Measurements from ENCODE around the gene IGSF23. TPM values are rescaled to one million over a fixed set of nuclear protein-coding genes. Genes with fewer than 3 reads are reported as not detected.
"Not testable (repeated sequence)": the region's sequence is repeated elsewhere in the genome, so short reads cannot be mapped to it uniquely, and the experiment has no call there.

IGSF23 gene
- total RNA-seq, 1 donor from 2014 or later, result 0.13 TPM

DNA sequence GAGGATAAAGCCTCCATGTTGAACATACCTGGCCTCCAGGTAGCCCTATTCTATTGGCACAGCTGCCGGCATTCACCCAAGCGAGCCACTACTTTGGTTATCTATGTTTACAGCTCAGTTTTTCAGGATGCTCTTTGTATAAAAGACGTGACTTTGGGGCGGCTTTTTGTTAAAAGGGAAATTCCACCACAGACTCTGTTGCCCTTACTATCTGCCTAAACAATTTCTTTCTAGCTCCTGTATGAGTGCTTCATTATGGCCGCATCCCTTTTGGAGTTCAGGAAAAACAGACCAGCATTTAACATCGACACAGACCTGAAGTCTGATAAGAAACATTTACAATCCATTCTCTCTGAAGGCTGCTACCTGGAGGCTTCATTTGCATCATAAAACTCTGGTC, 9.1 kb upstream of the IGSF23 start:
- no peak for DNase-seq (ENCODE audit: low read depth)
- Histone ChIP-seq H3K4me3 (ENCODE audit: low read depth, low read length) (no peak overlapping the region), H3K36me3 (ENCODE audit: control insufficient read depth, insufficient read depth, low read length) (no peaks in the 10 kb centered on the region), H3K27me3 (ENCODE audit: control insufficient read depth, insufficient read depth, low read length) (no peaks in the 10 kb centered on the region)
- TF ChIP-seq, protein P1, sequence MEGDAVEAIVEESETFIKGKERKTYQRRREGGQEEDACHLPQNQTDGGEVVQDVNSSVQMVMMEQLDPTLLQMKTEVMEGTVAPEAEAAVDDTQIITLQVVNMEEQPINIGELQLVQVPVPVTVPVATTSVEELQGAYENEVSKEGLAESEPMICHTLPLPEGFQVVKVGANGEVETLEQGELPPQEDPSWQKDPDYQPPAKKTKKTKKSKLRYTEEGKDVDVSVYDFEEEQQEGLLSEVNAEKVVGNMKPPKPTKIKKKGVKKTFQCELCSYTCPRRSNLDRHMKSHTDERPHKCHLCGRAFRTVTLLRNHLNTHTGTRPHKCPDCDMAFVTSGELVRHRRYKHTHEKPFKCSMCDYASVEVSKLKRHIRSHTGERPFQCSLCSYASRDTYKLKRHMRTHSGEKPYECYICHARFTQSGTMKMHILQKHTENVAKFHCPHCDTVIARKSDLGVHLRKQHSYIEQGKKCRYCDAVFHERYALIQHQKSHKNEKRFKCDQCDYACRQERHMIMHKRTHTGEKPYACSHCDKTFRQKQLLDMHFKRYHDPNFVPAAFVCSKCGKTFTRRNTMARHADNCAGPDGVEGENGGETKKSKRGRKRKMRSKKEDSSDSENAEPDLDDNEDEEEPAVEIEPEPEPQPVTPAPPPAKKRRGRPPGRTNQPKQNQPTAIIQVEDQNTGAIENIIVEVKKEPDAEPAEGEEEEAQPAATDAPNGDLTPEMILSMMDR (IDR thresholded peaks at IDR 0.05; ENCODE audit: insufficient read depth, low read length, poor library complexity, severe bottlenecking), result no peak

- no peak overlapping the region for H3K4me3 ChIP-seq (ENCODE audit: low read depth, low read length)
- TF ChIP-seq, protein P1 (IDR thresholded peaks at IDR 0.05; ENCODE audit: insufficient read depth, low read length, poor library complexity, severe bottlenecking), result no peak
- H3K36me3 ChIP-seq (ENCODE audit: control insufficient read depth, insufficient read depth, low read length), result no peaks in the 10 kb centered on the region
- no peak for DNase-seq (ENCODE audit: low read depth)
- H3K27me3 ChIP-seq (ENCODE audit: control insufficient read depth, insufficient read depth, low read length), result no peaks in the 10 kb centered on the region
Measured at GRCh38 chr19:44605547-44605946, 7.8 kb upstream of the IGSF23 start.

- DNase-seq (ENCODE audit: low read depth), result no peak
- TF ChIP-seq, protein P1 (IDR thresholded peaks at IDR 0.05; ENCODE audit: insufficient read depth, low read length, poor library complexity, severe bottlenecking), result no peak
Measured at GRCh38 chr19:44607049-44607448, 6.3 kb upstream of the IGSF23 start.

GRCh38 chr19:44607917-44608316, 5.4 kb upstream of the IGSF23 start:
- Histone ChIP-seq H3K27me3 (ENCODE audit: control insufficient read depth, insufficient read depth, low read length) (no peaks in the 10 kb centered on the region), H3K4me3 (ENCODE audit: low read depth, low read length) (no peak overlapping the region), H3K36me3 (ENCODE audit: control insufficient read depth, insufficient read depth, low read length) (no peaks in the 10 kb centered on the region)
- DNase-seq (ENCODE audit: low read depth), result no peak
- TF ChIP-seq, protein P1 (IDR thresholded peaks at IDR 0.05; ENCODE audit: insufficient read depth, low read length, poor library complexity, severe bottlenecking), result no peak

More at GRCh38 chr19:44607049-44607448, 6.3 kb upstream of the IGSF23 start:
- Histone ChIP-seq H3K4me3 (ENCODE audit: low read depth, low read length) (no peak overlapping the region), H3K36me3 (ENCODE audit: control insufficient read depth, insufficient read depth, low read length) (no peaks in the 10 kb centered on the region), H3K27me3 (ENCODE audit: control insufficient read depth, insufficient read depth, low read length) (no peaks in the 10 kb centered on the region)

- Histone ChIP-seq H3K27me3 (ENCODE audit: control insufficient read depth, insufficient read depth, low read length) (no peaks in the 10 kb centered on the region), H3K4me3 (ENCODE audit: low read depth, low read length) (no peak overlapping the region), H3K36me3 (ENCODE audit: control insufficient read depth, insufficient read depth, low read length) (no peaks in the 10 kb centered on the region)
- no peak for DNase-seq (ENCODE audit: low read depth)
- TF ChIP-seq, protein P1 (IDR thresholded peaks at IDR 0.05; ENCODE audit: insufficient read depth, low read length, poor library complexity, severe bottlenecking), result no peak
Measured at GRCh38 chr19:44608391-44608821, 5.0 kb upstream of the IGSF23 start.

GRCh38 chr19:44609219-44609618, 4.1 kb upstream of the IGSF23 start:
- TF ChIP-seq, protein P1 (IDR thresholded peaks at IDR 0.05; ENCODE audit: insufficient read depth, low read length, poor library complexity, severe bottlenecking), result no peak
- H3K36me3 ChIP-seq (ENCODE audit: control insufficient read depth, insufficient read depth, low read length), result no peaks in the 10 kb centered on the region
- no peak for DNase-seq (ENCODE audit: low read depth)
- H3K27me3 ChIP-seq (ENCODE audit: control insufficient read depth, insufficient read depth, low read length), result no peaks in the 10 kb centered on the region
- no peak overlapping the region for H3K4me3 ChIP-seq (ENCODE audit: low read depth, low read length)

DNA sequence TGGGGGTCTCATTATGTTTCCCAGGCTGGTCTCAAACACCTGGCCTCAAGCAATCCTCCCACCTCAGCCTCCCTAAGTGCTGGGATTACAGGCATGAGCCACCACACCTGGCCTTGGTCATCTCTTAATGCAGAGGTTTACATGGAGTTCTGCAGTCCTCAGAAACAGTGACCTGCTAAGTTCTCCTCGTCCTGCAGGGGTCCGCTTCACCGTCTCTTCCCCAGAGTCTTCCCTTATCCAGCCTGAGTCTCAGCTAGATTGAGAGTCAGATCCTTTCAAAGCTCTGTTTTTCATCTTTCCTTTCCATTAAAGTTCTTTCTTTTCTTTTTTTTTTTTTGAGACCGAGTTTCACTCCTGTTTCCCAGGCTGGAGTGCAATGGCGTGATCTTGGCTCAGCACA, 2.9 kb upstream of the IGSF23 start:
- DNase-seq (ENCODE audit: low read depth); H3K36me3 ChIP-seq (ENCODE audit: control insufficient read depth, insufficient read depth, low read length); H3K27me3 ChIP-seq (ENCODE audit: control insufficient read depth, insufficient read depth, low read length); H3K4me3 ChIP-seq (ENCODE audit: low read depth, low read length): not testable (repeated sequence)

Measured in kidney epithelial cell (primary cell).